Heart left ventricle (tissue), 16 donors: ENCODE measurements around the gene TOR1B. TPM values are rescaled to one million over a fixed set of nuclear protein-coding genes. Genes with fewer than 3 reads are reported as not detected.
"Not testable (repeated sequence)": the region's sequence is repeated elsewhere in the genome, so short reads cannot be mapped to it uniquely, and the experiment has no call there.

Experiments
- ATAC-seq, 4 donors: fragments of 200-7000 bp; cut with Tn5 transposase; one replicate each; pipeline ENCODE4 v1.9.1; 2020 to 2022; ENCODE audit warnings: moderate library complexity in 4 of 4, mild to moderate bottlenecking in 3 of 4, moderate number of reproducible peaks in 1 of 4
- DNase-seq, 5 donors: peaks; one replicate each; pipeline ENCODE4 v3.0.0-alpha.2; 2020
- H3K27ac ChIP-seq, 12 donors: fragments of 200-600 bp; sonication (generic) in 4 of 12; one replicate each; pipeline versions ENCODE4 v1.5.0 to v1.8.0; 2016 to 2022; ENCODE audit warnings: mild to moderate bottlenecking in 2 of 12
- H3K27me3 ChIP-seq, 9 donors: fragments of 200-600 bp; sonication (generic) in 2 of 9; one replicate each; pipeline versions ENCODE4 v1.5.1 to v1.8.0; 2016 to 2022; ENCODE audit warnings: mild to moderate bottlenecking in 3 of 9
- H3K36me3 ChIP-seq, 9 donors: fragments of 200-600 bp; sonication (generic) in 2 of 9; one replicate each; pipeline versions ENCODE4 v1.5.0 to v1.8.0; 2018 to 2022; ENCODE audit warnings: mild to moderate bottlenecking in 2 of 9
- H3K4me1 ChIP-seq, 12 donors: fragments of 200-600 bp; sonication (generic) in 4 of 12; one replicate each; pipeline versions ENCODE4 v1.5.0 to v1.8.0; 2016 to 2022; ENCODE audit warnings: mild to moderate bottlenecking in 3 of 12
- H3K4me3 ChIP-seq, 12 donors: fragments of 200-600 bp; sonication (generic) in 4 of 12; one replicate each; pipeline versions ENCODE4 v1.5.0 to v1.8.0; 2017 to 2022; ENCODE audit warnings: mild to moderate bottlenecking in 9 of 12, moderate library complexity in 4 of 12
- H3K9me3 ChIP-seq, 12 donors: fragments of 200-600 bp; sonication (generic) in 4 of 12; one replicate each; pipeline versions ENCODE4 v1.5.0 to v1.8.0; 2016 to 2022; ENCODE audit warnings: mild to moderate bottlenecking in 1 of 12
- POLR2A ChIP-seq, 2 donors: fragments of 450-650 bp; IDR thresholded peaks; one replicate each; pipeline ENCODE4 v1.6.1; 2017; ENCODE audit warnings: antibody characterized with exemption in 2 of 2, mild to moderate bottlenecking in 2 of 2, moderate library complexity in 2 of 2
- WGBS, 4 donors: extraction: QIAGEN DNeasy Blood & Tissue Kit in 2 of 4; methylation state at CpG; one replicate each; pipeline versions ENCODE4 v1.1.5 to v1.1.7; 2013 to 2018; 5-methylcytosine and 5-hydroxymethylcytosine counted together
- intact Hi-C, 10 donors: fragments of 100-400 bp; cut with DNase I; formaldehyde crosslinking; loops; one replicate each; pipeline versions ENCODE4 v1.11.1 to v1.14.2; 2022
- polyA plus RNA-seq, 2 donors: library from polyadenylated mRNA; stranded (reverse); fragments of 200-250 nt; gene quantifications; one replicate each; pipeline ENCODE4 v1.2.3, GENCODE V29; 2013
- total RNA-seq, 9 donors: library from RNA; depleted of rRNA in 2 of 9; stranded (reverse); fragments of >200 nt in 2 of 9; fragmentation: NEBNext Ultra II Directional in 3 of 9; extraction: Animal tissue kit (Norgen Biotek cat#: 25700) in 3 of 9; gene quantifications; one replicate each; pipeline versions ENCODE4 v1.1.0 to v1.2.4, GENCODE V29; 2016 to 2023
- TF ChIP-seq, protein P1 (sequence below), 12 donors: fragments of 200-600 bp; sonication (generic) in 4 of 12; IDR thresholded peaks; one replicate each; pipeline versions ENCODE4 v1.5.0 to v1.8.0; 2018 to 2022; ENCODE audit warnings: antibody characterized with exemption in 12 of 12, mild to moderate bottlenecking in 5 of 12
- donor health status: ischemic (EF 13 %, LVEDD 7.1; RV severe dilation, severe dysfunction).
- donor health status: healthy with polysubstance abuse.
- donor health status: DM: no; HTN: yes; CAD: no.
- donor health status: DM: no; HTN: no; CAD: no.
- donor health status: ischemic (EF 25% LVEDD 6.9; RV normal size, moderate dysfunction).
- donor health status: ischemic (EF 25% LVEDD 5.7; RV mildly dilated, moderate dysfunction).
- donor health status: healthy.
- donor health status: DM: yes; HTN: yes; CAD: no.
- donor health status: ischemic (EF 35%, LVEDD 5.7; RV mildly dilated, moderate dysfunction).
- donor health status: nonischemic (EF 11% LVEDD 7.7; RV severe dilation, severe dysfunction).
- donor health status: DM: yes; HTN: yes; CAD: no.
- donor health status: PGD.
- donor health status: ischemic (EF 29% LVEDD 5.4; RV normal size, mild dysfunction).
- donor health status: nonischemic (EF 23%, LVEDD 6.1; RV moderate dilation, normal function).

Gene TOR1B
- total and polyA plus RNA-seq, 11 donors: 7.3 to 20.7 (median 13.0) TPM

DNA sequence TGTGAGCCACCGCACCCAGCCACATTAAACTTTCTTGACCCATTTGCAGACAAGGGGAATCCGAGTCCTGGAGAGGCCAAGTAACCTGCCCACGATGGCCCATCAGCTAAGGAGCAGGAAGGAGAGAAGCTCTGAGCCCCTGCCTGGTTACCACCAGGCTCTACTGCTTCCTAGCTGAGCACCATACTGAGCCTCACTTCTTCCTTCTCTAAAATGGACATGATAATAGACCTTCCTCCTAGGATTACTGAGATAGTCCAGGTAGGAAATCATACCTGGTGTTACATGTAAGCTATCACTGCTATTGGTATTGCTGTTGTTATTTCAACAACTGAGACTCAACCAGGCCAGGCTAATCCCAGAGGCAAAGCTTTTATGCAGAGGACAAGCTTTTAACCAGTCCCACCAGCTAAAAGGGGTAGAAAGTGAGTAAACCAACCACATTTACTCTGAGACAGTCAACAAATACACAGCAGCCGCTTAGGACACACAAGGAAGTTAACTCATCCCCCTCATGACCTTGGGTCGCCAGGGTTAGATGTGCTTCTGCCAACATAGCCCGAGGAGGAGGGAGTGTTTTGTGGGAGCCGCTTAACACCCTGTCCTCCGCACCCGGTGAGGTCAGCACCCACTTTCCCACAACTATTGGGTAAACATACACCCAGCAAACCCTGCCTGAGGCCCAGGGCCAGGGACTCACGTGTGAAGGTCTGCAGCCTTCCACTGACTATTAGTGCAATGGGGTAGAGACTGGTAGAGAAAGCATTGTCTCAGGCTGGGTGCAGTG lies 29.5 kb upstream of the TOR1B start:
- no peak for TF ChIP-seq POLR2A (IDR thresholded peaks at IDR 0.05)
- intact Hi-C loops: no loop called here

DNA sequence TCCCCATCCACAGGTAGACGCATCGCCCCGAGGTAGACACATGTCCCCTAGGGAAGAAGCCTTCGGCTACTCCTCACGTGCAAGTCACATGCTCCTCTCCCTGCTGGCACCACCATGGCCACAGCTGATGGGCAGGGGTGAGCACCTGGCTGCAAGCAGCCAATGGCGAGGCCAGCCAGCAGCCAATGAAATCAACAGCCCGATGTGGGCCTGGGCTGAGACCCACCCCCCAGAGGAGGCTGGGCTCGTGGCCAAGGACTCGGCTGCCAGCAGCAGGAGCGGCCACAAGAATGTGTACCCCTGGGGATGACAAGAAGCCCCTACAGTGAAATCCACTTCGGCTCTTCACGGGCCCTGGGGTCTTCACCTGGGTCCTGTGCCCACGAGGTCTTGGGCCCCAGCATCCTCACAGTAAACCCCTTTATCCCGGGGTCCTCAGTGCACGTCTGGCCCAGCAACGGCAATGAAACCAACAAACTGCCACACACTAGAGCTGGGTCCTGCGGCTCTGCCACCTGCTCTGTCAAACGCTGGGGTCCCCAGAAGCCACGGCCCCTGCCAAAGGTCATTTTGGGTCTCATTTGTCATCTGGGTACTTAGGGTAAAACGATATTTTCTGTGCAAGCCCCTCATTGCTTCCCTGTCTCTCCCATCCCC lies 28.1 kb upstream of the TOR1B start:
- intact Hi-C loops: loop anchor here in 1 of 10 donors (5.0 kb wide), 1 partner anchor 638 kb away; no protein-coding TSS in a partner anchor
- WGBS, 4 donors: 65 to 75% (median 73%) methylated on average over 20 of the region's 20 CpGs
- H3K4me1 ChIP-seq: peaks cover 0 to 34% (median 14%) of the 10 kb centered on the region in 12 donors
- no peaks in the 10 kb centered on the region for H3K27me3 ChIP-seq
- no peak overlapping the region for H3K4me3 ChIP-seq
- H3K9me3 ChIP-seq: no peaks in the 10 kb centered on the region
- no peaks in the 10 kb centered on the region for H3K36me3 ChIP-seq
- no peak overlapping the region for H3K27ac ChIP-seq
- TF ChIP-seq, protein P1, sequence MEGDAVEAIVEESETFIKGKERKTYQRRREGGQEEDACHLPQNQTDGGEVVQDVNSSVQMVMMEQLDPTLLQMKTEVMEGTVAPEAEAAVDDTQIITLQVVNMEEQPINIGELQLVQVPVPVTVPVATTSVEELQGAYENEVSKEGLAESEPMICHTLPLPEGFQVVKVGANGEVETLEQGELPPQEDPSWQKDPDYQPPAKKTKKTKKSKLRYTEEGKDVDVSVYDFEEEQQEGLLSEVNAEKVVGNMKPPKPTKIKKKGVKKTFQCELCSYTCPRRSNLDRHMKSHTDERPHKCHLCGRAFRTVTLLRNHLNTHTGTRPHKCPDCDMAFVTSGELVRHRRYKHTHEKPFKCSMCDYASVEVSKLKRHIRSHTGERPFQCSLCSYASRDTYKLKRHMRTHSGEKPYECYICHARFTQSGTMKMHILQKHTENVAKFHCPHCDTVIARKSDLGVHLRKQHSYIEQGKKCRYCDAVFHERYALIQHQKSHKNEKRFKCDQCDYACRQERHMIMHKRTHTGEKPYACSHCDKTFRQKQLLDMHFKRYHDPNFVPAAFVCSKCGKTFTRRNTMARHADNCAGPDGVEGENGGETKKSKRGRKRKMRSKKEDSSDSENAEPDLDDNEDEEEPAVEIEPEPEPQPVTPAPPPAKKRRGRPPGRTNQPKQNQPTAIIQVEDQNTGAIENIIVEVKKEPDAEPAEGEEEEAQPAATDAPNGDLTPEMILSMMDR (IDR thresholded peaks at IDR 0.05): no peak
- no peak for TF ChIP-seq POLR2A (IDR thresholded peaks at IDR 0.05)
- DNase-seq (no peak), ATAC-seq (no peak)

More for the DNA sequence above, 29.5 kb upstream of the TOR1B start:
- peaks cover 0 to 34% (median 14%) of the 10 kb centered on the region in 12 donors for H3K4me1 ChIP-seq
- H3K27me3 ChIP-seq: no peaks in the 10 kb centered on the region
- H3K27ac ChIP-seq: no peak overlapping the region
- DNase-seq (peak in 1 of 5 donors; percentile 33), ATAC-seq (no peak)
- H3K36me3 ChIP-seq: no peaks in the 10 kb centered on the region
- H3K4me3 ChIP-seq: no peak overlapping the region
- H3K9me3 ChIP-seq: no peaks in the 10 kb centered on the region
- 71 to 77% (median 74%) methylated on average over 10 of the region's 10 CpGs for WGBS, 4 donors

DNA sequence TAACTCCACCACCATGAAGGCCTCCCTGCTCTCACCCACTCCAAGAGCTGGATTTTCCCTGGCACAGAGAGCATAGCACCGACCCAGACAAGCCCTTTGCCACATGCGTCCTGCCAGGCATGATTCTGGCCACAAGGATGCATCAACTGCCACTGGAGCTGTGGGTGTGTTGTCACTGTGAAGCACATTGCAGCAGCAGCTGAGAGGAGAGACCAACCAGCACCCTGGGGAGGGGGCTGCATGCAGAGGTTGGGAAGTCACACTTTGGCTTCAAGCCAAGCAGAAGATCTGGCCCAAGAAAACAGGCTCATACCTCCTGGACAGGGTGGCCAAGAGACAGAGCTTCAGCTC lies 27.6 kb upstream of the TOR1B start:
- TF ChIP-seq, protein P1 (IDR thresholded peaks at IDR 0.05): no peak
- no peak for TF ChIP-seq POLR2A (IDR thresholded peaks at IDR 0.05)
- ATAC-seq: no peak
- Histone ChIP-seq H3K4me3 (no peak overlapping the region), H3K4me1 (peaks cover 0 to 34% (median 14%) of the 10 kb centered on the region in 12 donors), H3K36me3 (no peaks in the 10 kb centered on the region), H3K9me3 (no peaks in the 10 kb centered on the region), H3K27ac (no peak overlapping the region), H3K27me3 (no peaks in the 10 kb centered on the region)
- DNase-seq: no peak
- 58 to 70% (median 61%) methylated on average over 2 of the region's 2 CpGs for WGBS, 4 donors
- intact Hi-C loops: loop anchor here in 1 of 10 donors (5.0 kb wide), 1 partner anchor 638 kb away; no protein-coding TSS in a partner anchor

DNA sequence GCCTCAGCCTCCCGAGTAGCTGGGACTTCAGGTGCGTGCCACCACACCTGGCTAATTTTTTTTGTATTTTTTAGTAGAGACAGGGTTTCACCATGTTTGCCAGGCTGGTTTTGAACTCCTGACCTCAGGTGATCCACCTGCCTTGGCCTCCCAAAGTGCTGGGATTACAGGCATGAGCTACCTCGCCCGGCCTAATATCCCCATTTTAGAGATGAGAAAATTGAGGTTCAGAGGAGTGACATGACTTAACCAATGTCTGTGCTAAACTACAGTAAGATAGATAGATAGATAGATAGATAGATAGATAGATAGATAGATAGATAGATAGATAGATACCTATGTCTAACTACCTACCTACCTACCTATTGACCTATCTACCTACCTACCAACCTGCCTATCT lies 26.9 kb upstream of the TOR1B start:
- intact Hi-C loops: loop anchor here in 1 of 10 donors (5.0 kb wide), 1 partner anchor 639 kb away; no protein-coding TSS in a partner anchor
- H3K27me3 ChIP-seq, ATAC-seq, H3K4me3 ChIP-seq, H3K36me3 ChIP-seq, DNase-seq, H3K9me3 ChIP-seq: not testable (repeated sequence)
- Histone ChIP-seq H3K27ac (peak overlapping the region in 1 of 12 donors; percentile 45), H3K4me1 (peaks cover 0 to 34% (median 14%) of the 10 kb centered on the region in 12 donors)
- 94 to 95% (median 94%) methylated on average over 4 of the region's 4 CpGs for WGBS, 4 donors

DNA sequence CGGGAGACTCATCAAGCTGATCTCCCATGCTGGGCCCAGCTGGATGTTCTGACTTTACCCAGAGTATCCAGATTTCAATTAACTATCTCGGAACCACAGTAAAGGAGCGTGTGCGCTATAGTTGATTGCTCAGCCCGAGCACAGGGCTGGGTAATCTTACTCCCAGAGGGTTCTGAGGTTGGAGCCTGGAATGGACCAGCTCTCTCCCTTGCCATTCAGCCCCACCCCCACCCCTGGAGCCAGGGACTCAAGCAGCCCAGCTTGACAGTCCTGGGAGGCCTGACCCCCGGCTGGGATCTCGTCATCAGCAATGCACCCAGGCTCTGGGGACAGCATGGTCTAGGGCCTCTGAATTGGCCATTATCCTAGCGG lies 26.4 kb upstream of the TOR1B start:
- DNase-seq (peak in 2 of 5 donors; percentile 42 to 52), ATAC-seq (peak; percentile 10 to 22 (median 16))
- H3K4me1 ChIP-seq: peaks cover 0 to 34% (median 14%) of the 10 kb centered on the region in 12 donors
- H3K4me3 ChIP-seq: peak overlapping the region in 6 of 12 donors; percentile 0 to 32 (median 10)
- peak overlapping the region in 10 of 12 donors; percentile 12 to 78 (median 58) for H3K27ac ChIP-seq
- no peaks in the 10 kb centered on the region for H3K27me3 ChIP-seq
- H3K9me3 ChIP-seq: no peaks in the 10 kb centered on the region
- H3K36me3 ChIP-seq: no peaks in the 10 kb centered on the region
- WGBS, 4 donors: 59 to 68% (median 63%) methylated on average over 5 to 8 of the region's 8 CpGs
- intact Hi-C loops: loop anchor here in 1 of 10 donors (5.0 kb wide), 1 partner anchor 639 kb away; no protein-coding TSS in a partner anchor
- TF ChIP-seq, protein P1 (IDR thresholded peaks at IDR 0.05): no peak
- TF ChIP-seq POLR2A (IDR thresholded peaks at IDR 0.05): no peak
